Testis (tissue), 2 donors: ENCODE data around the gene KDM1B.

ENCODE experiments used
- POLR2A ChIP-seq: fragments of 450-650 bp; IDR thresholded peaks from one replicate; pipeline ENCODE4 v1.6.1; 2017; ENCODE audit warnings: antibody characterized with exemption, mild to moderate bottlenecking, moderate library complexity
- TF ChIP-seq, protein P1 (sequence below), 3 experiments: fragments of 450-650 bp in 2 of 3; fragments of 200-600 bp in 1 of 3; sonication (generic) in 1 of 3; IDR thresholded peaks; one replicate each; pipeline ENCODE4 v1.5.1; 2016 to 2019; ENCODE audit warnings: antibody characterized with exemption in 3 of 3, mild to moderate bottlenecking in 2 of 3, moderate library complexity in 1 of 3

DNA sequence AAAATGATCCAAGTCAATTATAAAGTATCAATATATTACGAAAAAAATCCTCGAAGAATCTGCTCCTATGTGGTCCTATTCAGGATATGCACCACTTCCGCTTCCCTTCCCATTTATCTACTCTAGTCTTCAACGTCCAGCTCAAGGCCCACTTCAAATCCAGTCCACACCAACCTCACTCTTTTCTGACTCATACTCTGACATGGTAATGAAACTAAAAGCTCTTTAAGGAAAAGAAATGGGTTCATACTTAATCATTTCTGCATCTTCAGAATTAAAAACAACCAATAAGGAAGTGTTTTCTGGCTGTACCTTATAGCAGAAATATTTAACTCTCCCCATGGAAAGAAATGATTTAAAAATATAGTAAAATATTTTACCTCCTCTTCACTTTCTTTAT, 94.0 kb downstream of the KDM1B start:
- TF ChIP-seq, protein P1, sequence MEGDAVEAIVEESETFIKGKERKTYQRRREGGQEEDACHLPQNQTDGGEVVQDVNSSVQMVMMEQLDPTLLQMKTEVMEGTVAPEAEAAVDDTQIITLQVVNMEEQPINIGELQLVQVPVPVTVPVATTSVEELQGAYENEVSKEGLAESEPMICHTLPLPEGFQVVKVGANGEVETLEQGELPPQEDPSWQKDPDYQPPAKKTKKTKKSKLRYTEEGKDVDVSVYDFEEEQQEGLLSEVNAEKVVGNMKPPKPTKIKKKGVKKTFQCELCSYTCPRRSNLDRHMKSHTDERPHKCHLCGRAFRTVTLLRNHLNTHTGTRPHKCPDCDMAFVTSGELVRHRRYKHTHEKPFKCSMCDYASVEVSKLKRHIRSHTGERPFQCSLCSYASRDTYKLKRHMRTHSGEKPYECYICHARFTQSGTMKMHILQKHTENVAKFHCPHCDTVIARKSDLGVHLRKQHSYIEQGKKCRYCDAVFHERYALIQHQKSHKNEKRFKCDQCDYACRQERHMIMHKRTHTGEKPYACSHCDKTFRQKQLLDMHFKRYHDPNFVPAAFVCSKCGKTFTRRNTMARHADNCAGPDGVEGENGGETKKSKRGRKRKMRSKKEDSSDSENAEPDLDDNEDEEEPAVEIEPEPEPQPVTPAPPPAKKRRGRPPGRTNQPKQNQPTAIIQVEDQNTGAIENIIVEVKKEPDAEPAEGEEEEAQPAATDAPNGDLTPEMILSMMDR (IDR thresholded peaks at IDR 0.05), result no peak
- no peak for TF ChIP-seq POLR2A
